ENCODE data around the gene RTL1.

RTL1 gene

DNA sequence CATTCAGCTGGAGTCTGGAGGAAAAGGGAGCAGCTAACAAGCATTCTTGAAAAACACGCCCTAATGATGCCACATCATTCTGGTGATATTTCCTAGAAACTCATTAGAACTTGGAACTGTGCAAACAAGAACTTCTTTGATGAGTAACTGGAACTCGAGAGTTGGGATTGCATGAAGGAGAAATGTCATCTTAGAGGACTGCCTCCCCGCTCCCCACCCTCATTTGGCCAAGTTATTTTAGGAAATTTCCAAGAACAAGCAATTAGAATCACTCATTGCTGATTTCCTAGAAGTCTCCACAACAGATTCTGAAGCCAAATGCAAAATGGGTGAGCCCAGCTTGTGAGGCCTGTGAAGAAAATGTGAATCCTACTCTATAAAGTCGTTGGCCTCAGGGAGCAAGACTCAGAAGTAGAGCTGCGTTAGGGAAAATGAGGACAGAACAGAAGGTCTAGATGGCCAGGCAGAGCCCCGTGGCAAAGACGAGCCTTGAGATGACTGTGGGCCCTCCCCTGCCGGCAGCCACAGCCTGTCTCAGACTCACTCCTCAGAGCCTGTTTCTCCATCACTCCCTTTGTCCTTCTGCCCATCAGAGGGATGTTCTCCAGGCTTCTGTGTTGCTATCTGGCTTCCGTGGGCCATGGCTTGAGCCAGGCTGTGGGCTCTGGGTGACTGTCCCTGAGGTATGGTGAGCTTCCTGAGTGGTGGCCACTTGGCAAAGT, 38.4 kb downstream of the RTL1 start:
- no peak for DNase-seq

DNA sequence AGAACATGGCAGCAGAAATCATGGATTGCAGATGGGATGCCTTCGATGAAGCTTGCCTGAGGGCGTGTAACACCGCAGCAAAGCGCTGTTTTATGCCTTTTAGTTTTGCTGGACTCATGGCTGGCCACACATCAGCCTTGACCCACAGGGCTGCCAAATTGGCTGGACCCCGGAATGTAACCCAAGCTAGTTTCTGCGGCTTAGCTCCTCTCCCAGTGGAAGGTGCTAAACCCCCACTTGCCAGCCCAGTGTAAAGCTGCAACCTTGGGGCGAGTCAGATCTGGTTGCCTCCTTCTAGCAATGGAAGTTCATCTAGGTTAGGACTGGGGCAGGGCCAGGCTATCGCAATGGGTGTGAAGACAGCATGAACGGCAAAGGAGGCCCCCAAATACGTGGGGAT, 39.3 kb downstream of the RTL1 start:
- no peak for DNase-seq

DNA sequence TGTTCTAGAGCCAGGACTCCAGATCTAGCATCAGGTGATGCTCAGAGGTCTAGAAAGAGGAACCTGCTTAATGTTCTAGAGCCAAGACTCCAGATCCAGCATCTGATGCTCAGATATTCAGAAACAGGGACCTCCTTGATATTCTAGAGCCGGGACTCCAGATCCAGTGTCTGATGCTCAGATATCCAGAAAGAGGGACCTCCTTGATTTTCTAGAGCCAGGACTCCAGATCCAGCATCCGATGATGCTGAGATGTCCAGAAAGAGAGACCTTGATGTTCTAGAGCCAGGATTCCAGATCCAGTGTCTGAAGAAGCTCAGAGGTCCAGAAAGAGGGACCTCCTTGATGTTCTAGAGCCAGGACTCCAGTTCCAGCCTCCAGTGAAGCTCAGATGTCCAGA, 40.7 kb downstream of the RTL1 start:
- DNase-seq = no peak

DNA sequence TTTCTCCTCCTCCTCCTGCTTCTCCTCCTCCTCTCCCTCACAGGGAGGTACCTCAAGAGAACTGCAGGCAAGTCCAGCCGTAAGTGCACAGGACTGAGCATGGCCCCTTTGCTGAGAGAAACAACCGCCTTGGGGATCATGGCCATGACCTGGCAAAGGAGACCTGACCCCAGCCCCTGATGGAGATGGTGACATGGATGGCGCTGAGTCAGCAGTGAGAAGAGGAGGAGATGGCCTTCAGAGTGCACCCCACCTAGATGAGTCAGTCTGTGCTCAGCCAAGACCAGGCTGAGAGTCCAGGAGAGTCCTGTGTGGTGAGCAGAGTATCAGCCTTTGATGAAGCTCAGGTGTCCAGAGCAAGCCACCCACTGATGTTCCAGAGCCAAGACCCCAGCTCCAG, 41.2 kb downstream of the RTL1 start:
- no peak for DNase-seq

DNA sequence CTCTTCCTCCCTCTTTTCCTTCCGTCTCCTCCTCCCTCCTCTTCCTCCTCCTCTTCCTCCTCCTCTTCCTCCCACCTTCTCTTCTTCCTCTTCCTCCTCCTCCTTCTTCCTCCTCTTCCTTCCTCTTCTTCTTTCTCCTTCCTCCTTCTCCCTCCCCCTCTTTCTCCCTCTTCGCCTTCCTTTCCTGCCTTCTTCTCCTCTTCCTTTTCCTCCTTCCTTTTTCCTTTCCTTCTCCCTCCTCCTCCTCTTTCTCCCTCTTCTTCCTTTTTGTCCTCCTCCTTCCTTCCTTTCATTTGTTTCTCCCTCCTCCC, 41.6 kb downstream of the RTL1 start:
- DNase-seq = no peak

DNA sequence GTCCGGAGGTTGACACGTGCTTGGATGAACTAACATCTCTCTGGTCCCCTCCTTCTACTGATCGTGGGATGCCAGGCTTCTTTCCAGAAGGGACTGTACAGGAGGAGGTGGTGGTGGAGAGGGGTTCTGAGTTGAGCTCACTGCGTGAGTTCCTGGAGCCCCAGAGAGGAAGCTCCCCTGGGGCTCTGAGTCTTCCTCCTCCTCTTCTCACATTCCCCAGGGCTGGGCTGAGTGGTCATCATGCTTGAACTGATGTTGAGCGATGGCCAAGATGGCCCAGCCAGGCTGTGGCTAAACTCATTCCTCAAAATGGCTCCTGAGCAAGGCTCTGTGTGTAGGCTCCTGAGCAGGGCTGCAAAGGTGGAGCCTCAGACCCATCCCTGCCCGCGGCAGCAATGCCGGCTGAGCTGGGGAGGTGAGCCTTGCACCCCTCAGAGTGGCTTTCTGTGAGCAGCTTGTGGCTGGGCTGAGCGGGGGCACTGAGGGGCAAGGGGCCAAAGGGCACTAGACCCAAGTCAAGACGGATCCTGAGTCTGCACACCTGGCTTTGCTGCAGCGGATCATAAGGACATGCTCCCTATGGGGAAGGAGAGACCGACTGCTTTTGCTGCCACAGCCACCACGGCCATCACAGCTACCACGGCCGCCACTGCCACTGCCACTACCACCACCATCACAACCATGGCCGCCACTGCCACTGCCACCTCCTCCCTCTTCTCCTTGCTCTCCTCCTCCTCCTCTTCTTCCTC, 42.2 kb downstream of the RTL1 start:
- DNase-seq = no peak

DNA sequence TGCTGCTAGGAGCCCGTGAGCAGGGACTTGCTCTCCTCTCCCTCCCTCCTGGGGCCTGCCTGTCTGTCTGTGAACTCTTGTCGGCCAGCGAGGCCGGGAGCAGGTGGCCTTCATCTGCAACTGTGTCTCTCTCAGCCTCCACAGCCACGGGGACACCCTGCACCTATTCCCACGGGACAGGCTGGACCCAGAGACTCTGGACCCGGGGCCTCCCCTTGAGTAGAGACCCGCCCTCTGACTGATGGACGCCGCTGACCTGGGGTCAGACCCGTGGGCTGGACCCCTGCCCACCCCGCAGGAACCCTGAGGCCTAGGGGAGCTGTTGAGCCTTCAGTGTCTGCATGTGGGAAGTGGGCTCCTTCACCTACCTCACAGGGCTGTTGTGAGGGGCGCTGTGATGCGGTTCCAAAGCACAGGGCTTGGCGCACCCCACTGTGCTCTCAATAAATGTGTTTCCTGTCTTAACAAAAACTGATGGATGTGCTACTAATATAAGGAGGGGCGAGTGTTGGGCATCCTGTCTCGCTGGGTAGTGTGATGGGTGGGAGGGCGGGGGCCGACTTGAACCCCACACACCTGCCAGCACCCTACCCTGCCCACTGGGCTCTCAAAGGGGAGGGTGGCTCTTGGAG, 42.9 kb downstream of the RTL1 start:
- DNase-seq = no peak

DNA sequence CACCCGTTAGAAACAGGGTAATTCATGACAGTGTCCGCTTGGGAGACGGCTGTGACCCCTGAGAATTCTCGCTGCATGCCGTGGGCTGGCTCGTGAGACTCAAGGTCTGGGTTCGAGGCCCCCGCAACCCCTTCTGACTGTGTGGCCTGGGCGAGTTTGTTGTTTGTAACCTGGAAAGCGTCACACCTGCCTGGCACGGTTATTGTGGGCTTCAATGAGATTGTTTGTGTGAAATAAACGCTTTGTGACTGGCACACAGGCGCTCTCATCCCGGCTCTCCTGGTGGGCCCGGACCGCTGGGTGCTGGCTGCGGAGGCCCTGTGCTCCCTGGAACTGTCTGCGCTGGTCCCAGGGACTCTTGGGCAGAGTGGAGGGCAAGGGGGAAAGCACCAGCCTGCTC, 43.7 kb downstream of the RTL1 start:
- no peak for DNase-seq

DNA sequence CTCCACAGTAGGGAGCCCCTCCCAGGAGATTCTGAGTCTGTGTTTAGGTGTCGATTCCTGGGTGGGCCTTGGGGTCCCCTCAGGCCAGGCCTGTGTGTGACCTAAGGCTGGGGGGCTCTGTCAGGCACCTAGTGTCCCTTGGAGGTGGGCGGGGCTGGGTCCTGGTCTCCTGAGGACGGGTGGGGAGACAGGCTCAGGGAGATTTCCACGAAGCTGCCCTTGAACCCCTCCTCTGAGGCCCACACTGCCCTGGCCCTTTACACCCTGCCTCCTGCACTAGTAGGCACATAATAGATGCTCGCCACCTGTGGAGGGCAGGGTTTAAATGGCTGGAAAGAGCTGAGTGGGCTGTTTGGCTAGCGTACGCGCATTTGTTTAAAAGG, 44.7 kb downstream of the RTL1 start:
- no peak for DNase-seq

DNA sequence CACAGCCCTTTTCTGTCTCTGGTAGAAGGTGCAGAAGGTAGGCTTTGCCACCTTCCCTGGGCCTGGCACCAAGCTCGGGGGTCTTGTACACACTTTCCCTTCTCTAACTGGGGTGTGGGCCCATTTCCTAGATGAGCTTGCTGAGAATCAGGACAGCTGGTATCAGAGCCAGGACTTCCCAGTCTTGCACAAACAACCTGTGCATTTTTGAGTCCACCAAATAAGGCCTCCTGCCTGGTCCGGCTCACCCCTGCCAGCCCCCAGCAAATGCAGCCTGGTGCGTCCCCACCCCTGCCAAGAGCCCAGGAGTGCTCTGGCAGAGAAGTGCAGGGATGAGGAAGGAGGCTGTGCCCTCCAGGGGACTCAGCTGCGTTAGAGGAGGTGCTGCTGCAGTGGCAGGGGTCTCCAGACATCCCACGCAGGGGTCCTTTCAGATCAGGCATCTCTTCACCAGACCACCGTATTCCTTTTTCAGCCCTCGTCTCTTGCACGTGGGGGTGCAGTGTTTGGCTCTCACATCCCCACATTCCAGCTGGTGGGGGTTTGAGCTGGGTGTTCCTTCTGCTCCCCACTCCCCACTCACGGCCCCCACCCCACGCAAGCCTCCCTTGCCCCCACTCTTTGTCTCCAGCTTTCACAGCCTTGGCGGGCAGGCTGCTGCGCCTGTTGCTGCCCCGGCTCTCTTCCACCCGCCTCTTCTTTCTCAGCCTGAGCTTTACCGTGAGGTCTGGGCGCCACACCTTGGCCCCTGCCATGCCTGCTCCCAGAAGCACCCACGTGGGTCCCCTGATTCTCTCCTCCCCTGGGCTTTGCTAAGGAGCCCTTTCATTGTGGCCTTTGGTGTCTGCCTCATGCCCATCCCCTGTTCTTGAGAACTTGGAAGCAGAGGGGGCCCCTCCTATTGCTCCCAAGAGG, 45.3 kb downstream of the RTL1 start:
- no peak for DNase-seq

DNA sequence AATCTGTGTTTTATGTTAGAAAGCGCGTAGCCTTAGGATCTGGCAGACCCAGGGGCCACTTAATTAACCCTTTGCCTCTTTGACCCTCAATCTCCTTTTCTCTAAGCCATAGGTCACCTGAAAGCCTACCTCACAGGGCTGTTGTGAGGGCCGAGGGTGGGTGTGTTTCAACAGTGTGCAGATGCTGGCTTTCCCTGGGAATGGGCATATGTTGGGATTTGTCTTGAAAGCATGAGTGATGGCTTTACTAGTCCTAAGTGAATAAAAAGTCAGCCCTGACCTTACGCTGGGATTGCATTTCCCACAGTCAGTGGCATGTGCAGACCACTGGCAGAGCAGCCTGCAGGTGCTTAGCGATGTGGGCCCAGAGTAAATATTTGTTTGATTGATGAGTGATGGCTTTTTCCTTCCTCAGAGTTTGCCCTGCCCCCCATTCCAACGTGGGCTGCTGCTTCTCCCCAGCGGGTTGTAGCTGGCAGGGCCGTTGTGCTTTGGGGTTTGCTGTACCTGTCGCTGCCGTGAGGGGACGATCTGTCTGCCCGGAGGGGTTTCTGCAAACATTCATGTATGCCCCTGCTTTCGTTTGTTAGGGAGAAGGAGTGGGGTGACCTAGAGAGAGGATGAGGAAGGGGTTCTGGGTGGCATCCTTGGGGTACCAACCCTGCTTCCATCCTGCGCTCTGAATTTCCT, 46.1 kb downstream of the RTL1 start:
- DNase-seq = no peak

DNA sequence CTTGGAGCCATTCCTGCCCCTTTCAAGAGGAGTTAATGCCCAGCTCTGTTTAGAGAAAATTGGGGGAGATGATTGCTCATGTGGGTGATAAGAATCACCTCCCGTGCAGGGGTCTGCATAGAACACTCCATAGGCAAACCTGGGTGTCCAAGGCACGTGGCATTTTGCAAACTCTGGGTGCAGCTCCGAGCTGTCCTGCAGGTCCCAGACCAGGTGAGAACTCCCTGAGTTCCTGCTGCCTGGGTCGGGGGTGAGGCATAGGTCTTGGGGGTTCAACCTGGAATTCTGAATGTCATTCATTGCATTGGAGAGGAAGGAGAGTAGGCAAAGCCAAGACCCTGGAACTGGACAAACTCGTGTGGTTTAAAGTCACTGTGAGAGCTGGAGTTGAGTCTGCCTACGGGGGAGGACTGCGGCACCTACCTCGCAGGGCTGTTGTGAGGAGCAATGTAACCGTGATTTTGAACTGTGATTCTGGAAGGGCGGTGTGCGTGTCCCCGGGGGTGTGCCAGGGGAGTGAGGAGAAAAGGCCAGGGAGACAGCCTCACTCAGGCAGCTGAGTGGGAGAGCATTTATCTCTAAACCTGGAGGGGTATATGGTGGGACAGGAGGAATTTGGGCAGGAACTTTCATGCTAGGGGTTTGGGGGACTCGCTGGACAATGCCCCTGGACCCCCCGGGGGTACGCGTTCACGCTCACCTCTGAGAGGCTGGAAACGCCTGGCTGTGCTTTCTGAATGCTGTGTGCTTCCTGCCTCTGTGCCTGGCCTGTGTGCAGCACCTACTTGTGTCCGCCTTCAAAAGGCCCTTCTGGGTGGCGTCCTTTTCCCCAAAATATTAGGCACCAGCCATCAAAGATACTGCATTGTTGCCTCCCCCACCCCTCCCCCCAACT, 47.2 kb downstream of the RTL1 start:
- no peak for DNase-seq

DNA sequence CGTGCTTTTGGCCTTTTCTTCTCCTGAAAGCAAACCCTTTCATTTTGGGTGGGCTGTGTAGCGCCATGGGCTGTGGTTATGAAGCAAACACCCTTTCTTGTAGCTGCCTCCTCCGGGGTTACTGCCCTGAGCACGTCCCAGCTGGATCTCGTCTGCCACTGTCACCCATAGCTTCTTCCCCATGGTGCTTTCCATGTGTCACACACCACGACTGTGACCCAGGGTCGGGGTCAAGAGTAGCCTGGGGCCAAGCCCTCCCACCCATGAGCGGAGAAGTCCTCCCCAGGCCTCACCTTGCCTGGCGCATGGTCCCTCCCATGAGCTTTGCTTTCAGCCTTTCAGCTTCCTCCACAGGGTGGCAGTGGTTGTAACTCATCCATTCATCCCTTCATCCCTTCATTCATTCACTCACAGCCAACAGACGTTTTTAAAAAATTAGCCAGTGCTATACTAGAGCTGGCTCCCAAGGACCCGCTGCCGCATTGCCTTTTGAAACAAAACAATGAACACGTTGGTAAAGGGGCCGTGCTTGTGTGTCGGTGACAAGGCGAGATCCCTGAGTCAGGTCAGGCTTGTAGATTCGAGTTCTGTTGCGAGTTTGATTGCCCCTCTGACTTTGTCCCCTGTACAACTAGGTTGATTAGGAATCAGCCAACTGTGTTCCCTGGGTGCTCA, 48.1 kb downstream of the RTL1 start:
- no peak for DNase-seq

DNA sequence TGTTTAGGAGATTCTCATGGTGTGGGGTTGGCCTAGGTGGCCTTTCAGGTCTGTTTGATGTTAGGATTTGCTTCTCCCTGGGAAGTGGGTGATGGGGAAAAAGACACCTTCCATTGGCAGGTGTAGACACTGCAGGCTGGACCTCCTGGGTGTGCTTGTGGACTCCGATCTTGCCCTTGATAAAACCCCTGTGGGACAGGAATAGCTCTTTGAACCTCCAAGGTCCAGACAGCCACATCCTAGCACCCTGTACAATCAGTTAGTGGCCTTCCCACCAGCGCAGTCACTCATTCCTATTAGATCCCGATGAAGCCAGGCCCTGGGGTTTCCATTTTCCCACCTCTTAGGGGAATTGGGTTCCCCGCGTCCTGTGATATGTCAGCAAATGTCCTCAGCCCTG, 49.1 kb downstream of the RTL1 start:
- DNase-seq = no peak

DNA sequence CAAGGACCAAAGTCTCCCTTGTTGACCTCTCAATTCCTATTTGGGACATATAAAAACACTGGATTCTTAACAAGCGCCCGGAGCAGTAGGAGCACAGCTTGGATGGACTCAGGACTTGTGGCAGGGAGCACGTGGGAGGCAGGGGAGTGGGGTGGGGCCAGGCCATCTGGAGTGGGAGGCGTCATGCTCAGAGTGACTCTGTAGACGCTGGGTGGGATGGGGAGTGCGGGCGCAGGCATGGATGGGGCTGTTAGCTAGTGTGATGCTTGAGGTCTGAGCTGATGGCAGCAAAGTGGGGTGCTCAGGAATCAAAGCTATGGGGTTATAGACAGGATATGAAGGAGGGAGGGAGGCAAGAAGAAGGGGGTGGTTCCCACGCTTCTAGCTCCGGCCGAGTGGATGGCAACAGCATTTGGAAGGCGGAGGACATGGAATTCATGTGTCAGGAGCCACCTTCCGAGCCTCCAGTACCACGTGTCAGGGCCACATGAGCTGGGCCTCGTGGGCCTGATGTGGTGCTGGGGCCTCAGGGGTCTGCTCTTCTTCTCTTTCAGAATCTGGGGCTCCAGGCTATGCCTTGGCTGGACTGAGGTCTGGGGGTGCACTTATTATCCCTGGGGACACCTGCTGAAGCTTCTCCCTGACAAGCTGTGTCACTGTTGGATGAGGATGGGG, 51.4 kb downstream of the RTL1 start:
- DNase-seq = no peak

DNA sequence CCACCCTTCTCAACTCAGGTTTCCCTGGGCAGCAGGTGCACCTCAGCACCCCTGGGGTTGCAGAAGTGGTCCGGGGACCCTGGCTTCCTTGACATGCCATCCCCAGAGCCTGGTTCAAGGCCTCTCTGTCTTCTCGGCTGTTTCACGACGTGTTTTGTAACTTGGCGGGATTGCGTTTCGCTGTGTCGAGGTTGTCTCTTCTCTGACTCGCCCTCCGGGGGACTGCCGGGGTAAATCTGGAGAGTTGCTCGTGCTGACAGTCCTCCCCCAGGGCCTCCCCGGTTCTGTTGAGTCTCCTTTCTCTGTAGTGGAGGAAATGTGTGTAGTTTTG, 52.0 kb downstream of the RTL1 start:
- DNase-seq = no peak

DNA sequence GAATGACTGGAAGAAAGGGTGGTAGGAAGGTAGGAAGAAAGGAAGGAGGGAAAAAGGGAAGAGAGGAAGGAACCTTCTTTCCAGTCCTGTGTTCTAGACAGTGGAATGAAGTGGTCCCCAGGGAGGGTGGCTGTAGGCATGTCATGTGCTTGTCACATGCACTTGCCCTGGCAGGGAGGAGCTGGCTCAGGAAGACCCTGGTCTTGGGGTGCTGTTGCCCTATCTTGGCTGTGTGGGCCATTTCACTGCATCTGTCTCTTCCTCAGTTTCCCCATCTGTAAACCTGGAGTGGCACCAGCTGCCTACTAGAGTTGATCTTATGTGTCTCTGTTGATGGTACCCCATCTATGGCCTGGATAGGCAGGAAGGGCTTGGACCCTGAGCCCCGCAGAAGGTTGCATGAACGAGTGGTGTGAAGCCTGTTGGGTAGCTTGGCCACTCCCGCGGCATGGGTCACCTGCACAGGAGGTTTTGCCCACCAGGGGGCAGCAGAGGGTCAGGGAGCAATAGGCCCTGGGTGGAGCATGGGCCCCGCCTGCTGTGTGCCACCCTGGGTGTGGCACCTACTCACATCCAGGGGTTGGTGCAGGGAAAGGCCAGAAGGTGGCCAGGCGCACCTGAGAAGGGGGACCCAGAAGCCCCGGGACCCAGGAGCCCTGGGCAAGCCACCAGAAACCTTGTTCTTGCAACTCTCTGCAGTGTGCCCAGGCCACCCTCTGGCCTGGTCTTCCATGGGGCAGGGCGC, 52.5 kb downstream of the RTL1 start:
- peak; percentile 64 to 73 for DNase-seq

DNA sequence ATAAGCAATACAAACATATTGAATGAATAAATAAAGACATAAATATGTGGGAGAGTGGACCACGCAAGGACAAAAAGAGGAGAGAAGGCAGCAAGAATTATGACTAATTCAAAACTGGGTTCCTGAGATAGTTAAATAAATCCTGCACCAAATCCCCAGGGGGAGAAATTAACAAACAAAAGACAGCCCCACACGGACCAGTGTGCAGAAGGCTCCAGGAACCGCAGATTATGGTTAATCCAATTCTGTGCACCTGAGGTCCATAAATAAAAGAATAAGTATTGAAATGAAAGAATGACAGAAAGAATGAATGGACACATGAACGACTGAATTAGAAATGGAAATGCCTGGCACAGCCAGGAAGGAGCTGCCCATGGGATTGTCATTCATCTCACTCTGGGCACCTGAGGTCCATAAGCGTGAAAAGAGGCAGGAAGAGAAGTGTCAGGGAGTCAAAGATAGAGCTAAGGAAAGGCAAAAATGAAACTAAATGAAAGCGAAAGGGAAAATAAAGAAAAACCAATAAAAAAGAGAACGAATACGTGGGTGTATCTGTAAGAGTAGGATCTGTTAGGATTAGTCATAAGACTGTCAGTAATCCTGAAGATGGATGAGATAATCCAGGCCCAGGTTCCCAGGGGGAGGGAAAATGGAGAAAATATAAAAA, 54.3 kb downstream of the RTL1 start:
- peak in 1 of 2 donors; percentile 38 for DNase-seq

DNA sequence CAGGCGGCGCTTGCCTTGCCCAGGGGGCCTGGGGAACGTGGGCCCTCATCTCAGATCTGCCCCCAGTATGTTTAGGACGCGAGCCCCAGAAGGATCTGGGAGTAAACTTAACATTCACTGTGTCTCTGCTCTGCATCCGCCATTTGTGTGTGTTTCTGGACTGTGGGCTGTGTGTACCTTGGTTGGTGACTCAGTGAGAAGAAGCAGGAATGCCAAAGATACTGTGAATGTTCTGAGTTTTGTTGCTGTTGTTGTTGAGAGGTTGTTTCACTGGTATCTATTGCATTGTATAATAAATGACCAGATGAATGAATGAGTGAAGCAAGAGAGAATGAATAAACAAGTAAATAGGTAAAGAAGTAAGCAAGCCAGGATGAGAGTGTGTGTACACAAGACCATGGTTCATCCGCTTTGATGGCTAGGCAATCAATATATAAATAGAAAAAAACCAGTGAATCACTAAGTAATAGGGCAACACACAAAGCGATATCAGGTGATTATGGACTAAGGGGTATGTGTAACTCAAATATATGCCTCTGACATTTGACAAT, 57.1 kb downstream of the RTL1 start:
- no peak for DNase-seq

Data from inflammatory macrophage (primary cell).